Activated CD8-positive, alpha-beta T cell treated with anti-CD3 and anti-CD28 coated beads, Interleukin-2, amount 10 ng/mL, durations not matched to agents 7 days and 5 days (primary cell): Measurements from ENCODE around the gene GSTA2. TPM values are rescaled to one million over a fixed set of nuclear protein-coding genes. Genes with fewer than 3 reads are reported as not detected.
"Not testable (repeated sequence)": the region's sequence is repeated elsewhere in the genome, so short reads cannot be mapped to it uniquely, and the experiment has no call there.

Experiments used
- ATAC-seq: fragments of 150-1000 bp; cut with Tn5 transposase; one replicate; pipeline ENCODE4 v1.10.0; 2021; ENCODE audit warnings: moderate library complexity
- CTCF ChIA-PET: fragments of 350-600 bp; sonication (Branson Sonifier 250); formaldehyde crosslinking; loops from one replicate; lab custom pipeline; 2021; ENCODE audit warnings: antibody characterized with exemption; lab: Charles Lee
- POLR2A ChIA-PET: fragments of 350-600 bp; sonication (Branson Sonifier 250); formaldehyde crosslinking; loops from one replicate; lab custom pipeline; 2021; ENCODE audit warnings: antibody characterized with exemption; lab: Charles Lee
- DNase-seq: peaks from one replicate; pipeline ENCODE4 v3.0.0-alpha.2; 2020
- H3K27ac Mint-ChIP-seq: one replicate; pipeline ENCODE4 v1.8.0; 2021; ENCODE audit warnings: mild to moderate bottlenecking, mixed read lengths
- H3K27me3 Mint-ChIP-seq: one replicate; pipeline ENCODE4 v1.8.0; 2021; ENCODE audit warnings: low read depth, mixed read lengths
- H3K36me3 Mint-ChIP-seq: one replicate; pipeline ENCODE4 v1.8.0; 2021; ENCODE audit warnings: low read depth, mixed read lengths
- H3K4me1 Mint-ChIP-seq: one replicate; pipeline ENCODE4 v1.8.0; 2021; ENCODE audit warnings: low read depth, mixed read lengths
- H3K4me3 Mint-ChIP-seq: one replicate; pipeline ENCODE4 v1.8.0; 2021; ENCODE audit warnings: mild to moderate bottlenecking, mixed read lengths
- H3K9me3 Mint-ChIP-seq: one replicate; pipeline ENCODE4 v1.8.0; 2022; ENCODE audit warnings: mixed read lengths; ENCODE audit not compliant: insufficient read depth
- total RNA-seq, 2 experiments: library from RNA; stranded (reverse); gene quantifications; one replicate each; pipeline ENCODE4 v1.2.3, GENCODE V29; 2021

GSTA2 gene
- total RNA-seq, 2 experiments from 2014 or later = not detected

DNA sequence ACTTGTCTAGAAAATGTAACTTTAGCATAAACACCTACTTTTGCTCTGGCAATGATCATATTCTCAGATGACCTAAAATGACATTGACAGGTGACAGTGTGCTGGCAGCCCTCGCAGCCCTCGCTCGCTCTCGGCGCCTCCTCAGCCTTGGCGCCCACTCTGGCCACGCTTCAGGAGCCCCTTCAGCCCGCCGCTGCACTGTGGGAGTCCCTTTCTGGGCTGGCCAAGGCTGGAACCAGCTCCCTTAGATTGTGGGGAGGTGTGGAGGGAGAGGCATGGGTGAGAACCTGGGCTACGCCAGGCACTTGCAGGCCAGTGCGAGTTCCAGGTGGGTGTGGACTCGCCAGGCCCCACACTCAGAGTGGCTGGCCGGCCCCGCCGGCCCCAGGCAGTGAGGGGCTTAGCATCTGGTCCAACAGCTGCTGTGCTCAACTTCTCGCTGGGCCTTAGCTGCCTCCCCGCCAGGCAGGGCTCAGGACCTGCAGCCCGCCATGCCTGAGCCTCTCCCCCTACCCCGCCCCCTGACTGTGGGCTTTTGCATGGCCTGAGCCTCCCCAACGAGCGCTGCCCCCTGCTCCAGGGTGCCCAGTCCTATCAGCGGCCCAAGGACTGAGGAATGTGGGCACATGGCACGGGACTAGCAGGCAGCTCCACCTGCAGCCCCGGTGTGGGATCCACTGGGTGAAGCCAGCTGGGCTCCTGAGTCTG, 23.1 kb upstream of the GSTA2 start:
- DNase-seq (no peak), ATAC-seq (no peak)
- Mint-ChIP-seq H3K9me3 (no peaks in the 10 kb centered on the region), H3K27ac (no peak overlapping the region), H3K4me1 (no peaks in the 10 kb centered on the region), H3K36me3 (no peaks in the 10 kb centered on the region), H3K27me3 (peaks cover 2% of the 10 kb centered on the region), H3K4me3 (no peak overlapping the region)
- CTCF ChIA-PET = interaction anchor here (0.9 kb wide), 1 partner anchor 52 kb away, joined by 3 read pairs; no protein-coding TSS in a partner anchor
- POLR2A ChIA-PET = no interaction called here

DNA sequence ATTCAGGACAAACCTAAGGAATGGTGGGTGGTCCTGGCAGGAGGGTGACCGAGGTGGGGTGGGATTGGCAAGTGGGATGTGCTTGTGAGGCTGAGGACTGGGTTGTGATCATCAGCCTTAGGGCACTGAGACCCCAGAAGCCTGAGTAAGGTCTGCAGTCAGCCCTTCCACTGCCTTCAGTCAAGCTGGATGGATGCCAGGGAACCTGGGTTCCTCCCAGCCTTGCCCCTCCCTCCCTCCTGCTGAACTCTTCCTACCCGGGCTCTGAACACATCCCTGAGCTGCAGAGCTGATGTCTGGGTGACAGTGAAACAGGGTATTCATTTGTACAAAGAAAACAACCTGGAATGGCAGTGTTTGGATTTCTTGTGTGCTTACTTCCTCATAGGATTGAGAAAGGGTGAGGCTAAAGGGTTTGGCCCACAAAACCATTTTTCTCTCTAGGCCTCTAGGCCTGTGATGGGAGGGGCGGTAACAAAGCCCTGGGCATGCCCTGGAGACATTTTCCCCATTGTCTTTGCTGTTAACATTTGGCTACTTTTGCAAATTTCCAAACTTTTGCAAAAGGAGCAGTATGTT, 19.5 kb upstream of the GSTA2 start:
- H3K27me3 Mint-ChIP-seq = peaks cover 12% of the 10 kb centered on the region
- DNase-seq, H3K9me3 Mint-ChIP-seq, ATAC-seq, H3K36me3 Mint-ChIP-seq, POLR2A ChIA-PET, CTCF ChIA-PET, H3K27ac Mint-ChIP-seq, H3K4me1 Mint-ChIP-seq, H3K4me3 Mint-ChIP-seq: not testable (repeated sequence)

DNA sequence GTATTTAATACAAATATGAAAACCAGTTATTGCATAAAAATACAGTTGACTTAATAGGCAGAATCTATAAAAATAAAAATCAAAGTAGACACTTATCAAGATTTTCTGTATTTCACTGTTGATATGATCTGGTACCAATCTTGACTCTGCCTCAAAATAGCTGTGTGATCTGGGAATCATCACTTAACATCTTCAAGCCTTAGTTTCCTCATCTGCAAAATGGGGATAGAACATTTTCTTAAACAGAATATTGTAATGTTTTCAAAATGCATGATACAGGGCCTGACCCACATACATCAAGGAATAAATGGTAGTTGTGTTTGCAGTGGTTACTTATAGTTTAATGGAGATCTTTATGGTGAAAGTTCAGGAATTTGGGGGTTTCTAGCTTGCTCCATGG, 18.9 kb upstream of the GSTA2 start:
- H3K4me1 Mint-ChIP-seq, ATAC-seq, CTCF ChIA-PET, POLR2A ChIA-PET, DNase-seq, H3K27ac Mint-ChIP-seq, H3K4me3 Mint-ChIP-seq, H3K36me3 Mint-ChIP-seq, H3K9me3 Mint-ChIP-seq: not testable (repeated sequence)
- peaks cover 14% of the 10 kb centered on the region for H3K27me3 Mint-ChIP-seq

DNA sequence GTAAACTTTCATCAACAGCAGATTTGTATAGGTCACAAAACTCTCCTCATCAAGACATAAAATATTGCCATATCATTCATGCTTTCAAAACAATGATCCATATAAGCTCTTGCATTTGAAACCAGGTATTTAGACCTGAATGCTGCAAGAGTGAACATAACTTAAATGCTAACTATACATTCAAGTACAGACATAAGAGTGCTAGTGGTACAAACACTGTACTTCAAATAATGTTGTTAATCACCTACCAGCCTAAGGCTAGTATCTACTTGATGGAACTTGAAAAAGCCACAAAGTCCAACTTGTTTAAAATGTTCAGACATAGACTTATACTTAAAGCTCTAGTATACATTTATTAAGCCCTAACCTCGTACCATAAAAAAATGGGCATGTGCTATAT, 16.0 kb upstream of the GSTA2 start:
- Mint-ChIP-seq H3K4me1 (no peaks in the 10 kb centered on the region), H3K27me3 (peaks cover 14% of the 10 kb centered on the region), H3K4me3 (no peak overlapping the region), H3K27ac (no peak overlapping the region), H3K9me3 (no peaks in the 10 kb centered on the region), H3K36me3 (no peaks in the 10 kb centered on the region)
- ChIA-PET POLR2A (no interaction called here), CTCF (no interaction called here)
- no peak for DNase-seq
- no peak for ATAC-seq

DNA sequence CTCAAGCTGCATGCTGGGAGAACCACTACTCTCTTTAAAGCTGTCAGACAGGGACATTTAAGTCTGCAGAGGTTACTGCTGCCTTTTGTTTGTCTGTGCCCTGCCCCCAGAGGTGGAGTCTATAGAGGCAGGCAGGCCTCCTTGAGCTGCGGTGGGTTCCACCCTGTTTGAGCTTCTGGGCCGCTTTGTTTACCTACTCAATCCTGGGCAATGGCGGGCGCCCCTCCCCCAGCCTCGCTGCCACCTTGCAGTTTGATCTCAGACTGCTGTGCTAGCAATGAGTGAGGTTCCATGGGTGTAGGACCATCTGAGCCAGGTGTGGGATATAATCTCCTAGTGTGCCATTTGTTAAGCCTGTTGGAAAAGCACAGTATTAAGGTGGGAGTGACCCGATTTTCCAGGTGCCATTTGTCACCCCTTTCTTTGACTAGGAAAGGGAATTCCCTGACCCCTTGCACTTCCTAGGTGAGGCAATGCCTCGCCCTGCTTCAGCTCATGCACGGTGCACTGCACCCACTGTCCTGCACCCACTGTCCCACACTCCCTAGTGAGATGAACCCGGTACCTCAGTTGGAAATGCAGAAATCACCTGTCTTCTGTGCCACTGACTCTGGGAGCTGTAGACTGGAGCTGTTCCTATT, 13.6 kb upstream of the GSTA2 start:
- H3K27ac Mint-ChIP-seq, H3K36me3 Mint-ChIP-seq, H3K9me3 Mint-ChIP-seq, CTCF ChIA-PET, ATAC-seq, DNase-seq, H3K4me3 Mint-ChIP-seq, POLR2A ChIA-PET, H3K4me1 Mint-ChIP-seq: not testable (repeated sequence)
- H3K27me3 Mint-ChIP-seq = peaks cover 14% of the 10 kb centered on the region

DNA sequence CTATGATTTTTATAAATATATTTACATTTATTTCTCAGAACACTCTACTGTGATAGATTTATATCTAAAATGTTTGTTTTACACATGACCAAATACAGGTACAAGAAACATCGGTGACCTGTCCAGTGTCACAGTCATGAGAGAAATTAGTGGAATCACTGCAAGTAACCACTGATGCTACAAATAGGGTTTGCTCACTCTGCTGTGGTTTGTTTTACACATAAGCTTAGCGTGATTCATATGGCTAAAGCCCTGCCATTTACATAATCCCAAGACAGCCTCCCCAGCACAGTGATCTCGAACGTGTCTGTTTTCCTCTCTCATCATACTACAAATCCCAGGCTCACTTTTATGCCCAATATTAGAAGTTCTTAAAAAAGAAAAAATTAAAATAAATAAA, 6.1 kb upstream of the GSTA2 start:
- ATAC-seq, H3K4me1 Mint-ChIP-seq, H3K9me3 Mint-ChIP-seq, H3K36me3 Mint-ChIP-seq, H3K27me3 Mint-ChIP-seq, H3K27ac Mint-ChIP-seq, CTCF ChIA-PET, DNase-seq, POLR2A ChIA-PET, H3K4me3 Mint-ChIP-seq: not testable (repeated sequence)

DNA sequence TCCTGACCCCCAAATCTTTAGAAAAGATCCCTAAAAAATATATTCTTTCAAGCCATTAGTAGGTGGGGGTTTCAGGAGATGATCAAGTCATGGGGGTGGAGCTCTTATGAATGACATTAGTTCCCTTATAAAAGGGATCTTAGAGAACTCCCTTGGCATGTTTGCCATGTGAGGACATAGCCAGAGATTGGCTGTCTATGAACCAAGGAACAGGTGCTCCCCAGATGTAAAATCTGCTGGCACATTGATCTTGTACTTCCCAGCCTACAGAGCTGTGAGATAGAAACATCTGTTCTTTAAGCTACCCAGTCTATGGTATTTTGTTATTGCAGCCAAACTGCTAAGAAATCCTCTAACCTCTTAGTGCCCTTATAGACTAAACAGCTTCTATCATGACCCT, 4.4 kb upstream of the GSTA2 start:
- POLR2A ChIA-PET, H3K4me3 Mint-ChIP-seq, CTCF ChIA-PET, H3K4me1 Mint-ChIP-seq, H3K9me3 Mint-ChIP-seq, DNase-seq, ATAC-seq, H3K27ac Mint-ChIP-seq, H3K36me3 Mint-ChIP-seq: not testable (repeated sequence)
- H3K27me3 Mint-ChIP-seq = peaks cover 10% of the 10 kb centered on the region

DNA sequence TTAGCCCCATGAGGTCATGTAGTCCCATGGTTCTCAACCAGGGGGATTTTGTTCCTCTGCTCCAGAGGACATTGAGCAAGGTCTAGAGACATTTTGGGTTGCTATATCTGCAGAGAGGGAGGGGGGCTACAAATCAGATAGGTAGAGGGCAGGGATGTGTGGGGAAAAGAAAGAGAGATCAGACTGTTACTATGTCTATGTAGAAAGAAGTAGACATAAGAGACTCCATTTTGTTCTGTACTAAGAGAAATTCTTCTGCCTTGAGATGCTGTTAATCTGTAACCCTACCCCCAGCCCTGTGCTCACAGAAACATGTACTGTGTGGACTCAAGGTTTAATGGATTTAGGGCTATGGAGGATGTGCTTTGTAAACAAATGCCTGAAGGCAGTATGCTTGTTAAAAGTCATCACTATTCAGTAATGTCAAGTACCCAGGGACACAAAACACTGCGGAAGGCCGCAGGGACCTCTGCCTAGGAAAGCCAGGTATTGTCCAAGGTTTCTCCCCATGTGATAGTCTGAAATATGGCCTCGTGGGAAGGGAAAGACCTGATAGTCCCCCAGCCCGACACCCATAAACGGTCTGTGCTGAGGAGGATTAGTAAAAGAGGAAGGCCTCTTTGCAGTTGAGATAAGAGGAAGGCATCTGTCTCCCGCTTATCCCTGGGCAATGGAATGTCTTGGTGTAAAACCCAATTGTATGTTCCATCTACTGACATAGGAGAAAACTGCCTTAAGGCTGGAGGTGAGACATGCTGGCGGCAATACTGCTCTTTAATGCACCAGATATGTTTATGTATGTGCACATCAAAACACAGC, 1.4 kb downstream of the GSTA2 start:
- H3K4me1 Mint-ChIP-seq, ATAC-seq, CTCF ChIA-PET, DNase-seq, H3K36me3 Mint-ChIP-seq, H3K27ac Mint-ChIP-seq, H3K27me3 Mint-ChIP-seq, POLR2A ChIA-PET, H3K9me3 Mint-ChIP-seq, H3K4me3 Mint-ChIP-seq: not testable (repeated sequence)

DNA sequence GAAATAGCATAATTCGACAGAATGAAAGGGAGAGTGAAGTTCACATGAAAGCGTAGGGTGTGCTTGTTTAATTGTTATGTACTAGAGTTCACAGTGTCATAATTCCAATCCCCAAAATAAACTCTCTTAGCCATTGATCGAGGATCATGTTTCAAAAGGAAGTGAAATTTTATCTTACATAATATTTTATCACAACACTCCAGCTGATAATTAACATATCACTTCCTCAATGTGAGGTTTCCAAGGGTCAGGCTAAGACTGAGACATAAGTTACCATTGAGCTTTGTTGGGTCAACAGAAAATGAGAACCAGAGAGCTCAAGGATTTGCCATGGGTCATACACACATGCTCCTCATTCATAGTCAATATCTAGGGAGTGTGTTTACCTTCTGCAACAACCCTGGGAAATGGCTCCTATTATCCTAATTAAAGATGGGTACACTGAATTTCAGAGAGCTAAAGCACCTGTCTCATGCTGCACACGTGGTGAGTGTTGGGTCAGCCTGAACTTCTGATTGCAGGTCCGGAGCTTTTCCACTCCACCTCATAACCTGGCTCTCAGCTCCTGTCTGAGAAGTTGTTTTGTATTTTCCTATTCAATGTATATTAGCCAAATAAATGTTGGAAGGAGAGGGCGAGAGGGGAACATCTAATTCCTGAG, 3.0 kb downstream of the GSTA2 start:
- ChIA-PET POLR2A (no interaction called here), CTCF (no interaction called here)
- no peaks in the 10 kb centered on the region for H3K9me3 Mint-ChIP-seq
- H3K27me3 Mint-ChIP-seq = peaks cover 10% of the 10 kb centered on the region
- no peaks in the 10 kb centered on the region for H3K4me1 Mint-ChIP-seq
- no peaks in the 10 kb centered on the region for H3K36me3 Mint-ChIP-seq
- H3K4me3 Mint-ChIP-seq = no peak overlapping the region
- ATAC-seq (no peak), DNase-seq (no peak)
- H3K27ac Mint-ChIP-seq = no peak overlapping the region

DNA sequence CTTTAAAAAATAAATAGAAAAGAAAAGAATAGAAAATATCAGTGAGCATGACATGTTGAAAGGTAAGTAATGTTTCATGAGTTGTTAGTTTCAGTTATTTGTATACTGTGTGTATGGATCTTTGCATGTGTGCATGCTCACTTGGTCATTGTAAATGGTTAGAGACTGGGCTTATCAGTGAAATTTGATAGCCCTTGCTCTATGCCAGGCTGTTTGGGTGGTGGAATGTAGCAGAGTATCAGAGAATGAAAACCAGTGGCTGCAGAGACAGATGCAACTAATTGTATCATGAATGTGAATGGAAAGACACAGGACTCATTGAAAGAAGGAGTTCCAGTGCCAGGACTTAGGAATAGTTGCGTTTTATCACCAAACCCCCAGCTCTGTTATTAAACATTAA, 4.2 kb downstream of the GSTA2 start:
- H3K9me3 Mint-ChIP-seq = no peaks in the 10 kb centered on the region
- no peak overlapping the region for H3K27ac Mint-ChIP-seq
- no peak for ATAC-seq
- no peaks in the 10 kb centered on the region for H3K4me1 Mint-ChIP-seq
- H3K27me3 Mint-ChIP-seq = peaks cover 13% of the 10 kb centered on the region
- CTCF ChIA-PET = no interaction called here
- H3K4me3 Mint-ChIP-seq = no peak overlapping the region
- POLR2A ChIA-PET = no interaction called here
- H3K36me3 Mint-ChIP-seq = no peaks in the 10 kb centered on the region
- no peak for DNase-seq

DNA sequence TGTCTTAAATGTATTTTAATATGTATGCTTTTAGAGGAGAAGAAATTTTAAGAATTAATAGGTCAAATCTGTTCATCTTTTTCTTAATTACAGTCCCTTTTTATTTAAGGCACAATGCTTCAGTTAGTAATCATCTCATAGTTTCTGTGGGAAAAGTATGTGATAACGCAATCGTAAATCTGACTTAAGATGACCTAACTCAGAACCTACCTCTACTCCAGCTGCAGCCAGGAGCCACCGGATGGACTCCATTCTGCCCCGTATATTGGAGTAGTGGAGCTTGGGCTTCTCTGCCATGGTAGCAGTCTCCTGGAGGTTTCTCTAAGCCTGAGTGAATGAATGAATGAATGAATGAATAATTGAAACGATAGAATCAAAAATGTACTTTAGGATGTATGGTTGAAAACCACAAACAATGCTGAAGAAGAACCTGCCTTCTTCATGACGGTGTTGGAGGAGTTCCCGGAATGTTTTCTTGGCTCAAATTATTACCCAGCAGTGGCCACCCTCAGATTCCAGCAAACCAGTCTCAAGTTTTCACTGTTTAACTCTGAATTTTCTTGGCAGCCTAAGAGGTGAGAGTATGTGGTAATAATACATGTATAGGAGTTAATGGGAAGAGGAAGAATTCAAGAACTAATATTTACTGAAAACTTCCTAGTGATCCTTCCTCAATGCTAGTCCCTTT, 5.5 kb downstream of the GSTA2 start:
- H3K4me1 Mint-ChIP-seq, POLR2A ChIA-PET, CTCF ChIA-PET, ATAC-seq, H3K27ac Mint-ChIP-seq, DNase-seq, H3K4me3 Mint-ChIP-seq, H3K36me3 Mint-ChIP-seq, H3K9me3 Mint-ChIP-seq: not testable (repeated sequence)
- H3K27me3 Mint-ChIP-seq = peaks cover 12% of the 10 kb centered on the region
